Left lung (tissue), 10 donors: ENCODE data around the gene NUDCD3. TPM values are rescaled to one million over a fixed set of nuclear protein-coding genes. Genes with fewer than 3 reads are reported as not detected.

Source experiments
- ATAC-seq: fragments of 200-7000 bp; cut with Tn5 transposase; one replicate; pipeline ENCODE4 v1.9.1; 2020; ENCODE audit warnings: moderate library complexity
- DNase-seq, 4 donors: peaks; one replicate each; pipeline ENCODE4 v3.0.0-alpha.2; 2013 to 2020
- H3K27ac ChIP-seq, 2 donors: fragments of 200-600 bp; sonication (generic) in 1 of 2; one replicate each; pipeline versions ENCODE4 v1.5.0 to v1.8.0; 2020 to 2021
- H3K27me3 ChIP-seq, 2 donors: fragments of 200-600 bp; sonication (generic) in 1 of 2; one replicate each; pipeline versions ENCODE4 v1.5.0 to v1.8.0; 2020 to 2021
- H3K36me3 ChIP-seq, 2 donors: fragments of 200-600 bp; sonication (generic) in 1 of 2; one replicate each; pipeline versions ENCODE4 v1.5.0 to v1.8.0; 2020 to 2021
- H3K4me1 ChIP-seq, 2 donors: fragments of 200-600 bp; one replicate each; pipeline ENCODE4 v1.8.0; 2021
- H3K4me3 ChIP-seq, 2 donors: fragments of 200-600 bp; sonication (generic) in 1 of 2; one replicate each; pipeline versions ENCODE4 v1.5.0 to v1.8.0; 2020 to 2021; ENCODE audit warnings: mild to moderate bottlenecking in 1 of 2
- H3K9me3 ChIP-seq, 2 donors: fragments of 200-600 bp; sonication (generic) in 1 of 2; one replicate each; pipeline versions ENCODE4 v1.5.0 to v1.8.0; 2020 to 2021
- CTCF ChIP-seq, 2 donors: fragments of 200-600 bp; sonication (generic) in 1 of 2; IDR thresholded peaks; one replicate each; pipeline versions ENCODE4 v1.5.0 to v1.8.0; 2021; ENCODE audit warnings: antibody characterized with exemption in 2 of 2
- intact Hi-C, 2 donors: fragments of 100-400 bp; cut with DNase I; formaldehyde crosslinking; loops; one replicate each; pipeline versions ENCODE4 v1.11.2 to v1.14.2; 2022
- polyA plus RNA-seq, 6 donors: library from polyadenylated mRNA; unstranded; fragments of 120-200 nt; gene quantifications; one replicate each; pipeline ENCODE4 v1.2.1, GENCODE V29; 2013; ENCODE audit not compliant: insufficient read length in 6 of 6
- total RNA-seq, 2 donors: library from RNA; stranded (reverse); fragmentation: NEBNext Ultra II Directional; extraction: Animal tissue kit (Norgen Biotek cat#: 25700); gene quantifications; one replicate each; pipeline ENCODE4 v1.2.1, GENCODE V29; 2021
- donor health status: DM: no; HTN: yes; CAD: no.
- donor health status: DM: no; HTN: no; CAD: no.

Gene NUDCD3
- total and polyA plus RNA-seq, 8 donors, result 88.6 to 101 (median 90.7) TPM

GRCh38 chr7:44383566-44383965 is 106.9 kb downstream of the NUDCD3 start:
- no peak for TF ChIP-seq CTCF (IDR thresholded peaks at IDR 0.05)
- Histone ChIP-seq H3K27me3 (no peaks in the 10 kb centered on the region), H3K4me3 (no peak overlapping the region), H3K27ac (no peak overlapping the region), H3K36me3 (peaks cover 0 to 78% of the 10 kb centered on the region in 2 donors), H3K4me1 (peaks cover 0 to 4% of the 10 kb centered on the region in 2 donors), H3K9me3 (no peaks in the 10 kb centered on the region)
- intact Hi-C loops, result no loop called here
- ATAC-seq (no peak), DNase-seq (no peak)

- ATAC-seq, result no peak
- Histone ChIP-seq H3K27ac (no peak overlapping the region), H3K4me1 (peaks cover 0 to 4% of the 10 kb centered on the region in 2 donors), H3K36me3 (peaks cover 0 to 69% of the 10 kb centered on the region in 2 donors), H3K4me3 (no peak overlapping the region), H3K9me3 (no peaks in the 10 kb centered on the region), H3K27me3 (no peaks in the 10 kb centered on the region)
- intact Hi-C loops, result no loop called here
- no peak for TF ChIP-seq CTCF (IDR thresholded peaks at IDR 0.05)
- DNase-seq, result no peak
Measured at GRCh38 chr7:44382459-44383265, 107.8 kb downstream of the NUDCD3 start.

GRCh38 chr7:44381494-44382220 is 108.8 kb downstream of the NUDCD3 start:
- DNase-seq (no peak), ATAC-seq (no peak)
- Histone ChIP-seq H3K27me3 (no peaks in the 10 kb centered on the region), H3K4me1 (peaks cover 0 to 4% of the 10 kb centered on the region in 2 donors), H3K27ac (no peak overlapping the region), H3K4me3 (no peak overlapping the region), H3K36me3 (peaks cover 0 to 59% of the 10 kb centered on the region in 2 donors), H3K9me3 (no peaks in the 10 kb centered on the region)
- intact Hi-C loops, result no loop called here
- TF ChIP-seq CTCF (IDR thresholded peaks at IDR 0.05), result no peak

- H3K4me3 ChIP-seq, result no peak overlapping the region
- peaks cover 0 to 4% of the 10 kb centered on the region in 2 donors for H3K4me1 ChIP-seq
- H3K36me3 ChIP-seq, result peaks cover 0 to 52% of the 10 kb centered on the region in 2 donors
- no peak overlapping the region for H3K27ac ChIP-seq
- no peak for ATAC-seq
- TF ChIP-seq CTCF (IDR thresholded peaks at IDR 0.05), result no peak
- peaks cover 0 to 3% of the 10 kb centered on the region in 2 donors for H3K27me3 ChIP-seq
- intact Hi-C loops, result no loop called here
- DNase-seq, result peak in 1 of 4 donors; percentile 45
- no peaks in the 10 kb centered on the region for H3K9me3 ChIP-seq
Measured at GRCh38 chr7:44380831-44381493, 109.5 kb downstream of the NUDCD3 start.
